ENCODE results near the gene BCCIP. TPM values are rescaled to one million over a fixed set of nuclear protein-coding genes. Genes with fewer than 3 reads are reported as not detected.
A peak's percentile ranks its signal among the peaks of the same experiment; 100 is the strongest.

Gene BCCIP
- total and polyA plus RNA-seq, 11 donors = 31.3 to 81.0 (median 44.5) TPM

- H3K27me3 ChIP-seq = no peaks in the 10 kb centered on the region
- H3K4me3 ChIP-seq = no peak overlapping the region
- H3K9me3 ChIP-seq = no peaks in the 10 kb centered on the region
- intact Hi-C loops (cut with DNase I) = no loop called here
- H3K36me3 ChIP-seq = peaks cover 0 to 85% (median 56%) of the 10 kb centered on the region in 9 donors
- H3K4me1 ChIP-seq = no peaks in the 10 kb centered on the region
- TF ChIP-seq POLR2A (IDR thresholded peaks at IDR 0.05) = no peak
- no peak for TF ChIP-seq CTCF (IDR thresholded peaks at IDR 0.05)
- no peak overlapping the region for H3K27ac ChIP-seq
- 82 to 86% (median 82%) methylated on average over 2 of the region's 2 CpGs for WGBS, 4 donors
- no peak for DNase-seq
- ATAC-seq = no peak
Measured at GRCh38 chr10:125857185-125857760, 33.9 kb downstream of the BCCIP start.

- Histone ChIP-seq H3K27me3 (no peaks in the 10 kb centered on the region), H3K4me3 (no peak overlapping the region), H3K36me3 (peaks cover 0 to 81% (median 52%) of the 10 kb centered on the region in 9 donors), H3K27ac (no peak overlapping the region), H3K4me1 (no peaks in the 10 kb centered on the region), H3K9me3 (no peaks in the 10 kb centered on the region)
- ATAC-seq (no peak), DNase-seq (no peak)
- WGBS, 4 donors = 79 to 88% (median 83%) methylated on average over 4 of the region's 4 CpGs
- TF ChIP-seq POLR2A (IDR thresholded peaks at IDR 0.05) = no peak
- TF ChIP-seq CTCF (IDR thresholded peaks at IDR 0.05) = no peak
- intact Hi-C loops (cut with DNase I) = no loop called here
Measured at GRCh38 chr10:125859128-125859817, 35.9 kb downstream of the BCCIP start.

GRCh38 chr10:125865120-125865519 is 41.8 kb downstream of the BCCIP start:
- 80 to 92% (median 82%) methylated on average over 3 of the region's 3 CpGs for WGBS, 4 donors
- no peak overlapping the region for H3K27ac ChIP-seq
- no peak overlapping the region for H3K4me3 ChIP-seq
- ATAC-seq (no peak), DNase-seq (no peak)
- H3K9me3 ChIP-seq = no peaks in the 10 kb centered on the region
- TF ChIP-seq POLR2A (IDR thresholded peaks at IDR 0.05) = no peak
- no peak for TF ChIP-seq CTCF (IDR thresholded peaks at IDR 0.05)
- H3K27me3 ChIP-seq = no peaks in the 10 kb centered on the region
- H3K36me3 ChIP-seq = peaks cover 0 to 57% (median 40%) of the 10 kb centered on the region in 9 donors
- intact Hi-C loops (cut with DNase I) = loop anchor here in 3 of 10 donors (5.0 to 10.0 kb wide), 2 partner anchors 120 to 637 kb away; no protein-coding TSS in a partner anchor
- H3K4me1 ChIP-seq = peaks cover 0 to 5% (median 0%) of the 10 kb centered on the region in 12 donors

- Histone ChIP-seq H3K9me3 (no peaks in the 10 kb centered on the region), H3K4me1 (peaks cover 0 to 5% (median 0%) of the 10 kb centered on the region in 12 donors), H3K36me3 (peaks cover 0 to 53% (median 37%) of the 10 kb centered on the region in 9 donors), H3K27ac (no peak overlapping the region), H3K27me3 (no peaks in the 10 kb centered on the region), H3K4me3 (no peak overlapping the region)
- 94 to 100% (median 96%) methylated on average over 7 of the region's 7 CpGs for WGBS, 4 donors
- intact Hi-C loops (cut with DNase I) = loop anchor here in 3 of 10 donors (5.0 to 10.0 kb wide), 2 partner anchors 118 to 636 kb away; no protein-coding TSS in a partner anchor
- DNase-seq (no peak), ATAC-seq (peak in 1 of 4 donors; percentile 54)
- TF ChIP-seq CTCF (IDR thresholded peaks at IDR 0.05) = no peak
- no peak for TF ChIP-seq POLR2A (IDR thresholded peaks at IDR 0.05)
Measured at GRCh38 chr10:125866421-125867029, 43.2 kb downstream of the BCCIP start.
